ENCODE results near the gene NPC1. TPM values are rescaled to one million over a fixed set of nuclear protein-coding genes. Genes with fewer than 3 reads are reported as not detected.

Gene NPC1
- polyA plus RNA-seq, 2 of the 4 experiments (the other 2 are of a cell fraction) = 42.5 to 61.4 TPM

- TF ChIP-seq E2F6 (IDR thresholded peaks at IDR 0.05; ENCODE audit: borderline replicate concordance, low read depth) (no peak), POLR2AphosphoS2 (conservative IDR thresholded peaks at IDR 0.05; ENCODE audit: low read length) (no peak), FOSL2 (IDR thresholded peaks at IDR 0.05) (no peak), FOSL2 (CRISPR knock-in tag; IDR thresholded peaks at IDR 0.05) (no peak), HDAC2 (IDR thresholded peaks at IDR 0.05) (no peak), MAFK (IDR thresholded peaks at IDR 0.05; ENCODE audit: partially characterized antibody) (no peak), KDM1A (IDR thresholded peaks at IDR 0.05; ENCODE audit: low read depth) (no peak), CBX8 (IDR thresholded peaks at IDR 0.05) (no peak)
Measured at GRCh38 chr18:23553887-23554286, 32.4 kb downstream of the NPC1 start (continued).

GRCh38 chr18:23552505-23552904, 33.8 kb downstream of the NPC1 start:
- no peak for TF ChIP-seq SREBF2 (IDR thresholded peaks at IDR 0.05)
- TF ChIP-seq JUN (IDR thresholded peaks at IDR 0.05) = no peak
- TF ChIP-seq ZFP36 (IDR thresholded peaks at IDR 0.05; ENCODE audit: borderline replicate concordance, partially characterized antibody) = no peak
- no peak for TF ChIP-seq CEBPB (IDR thresholded peaks at IDR 0.05)
- TF ChIP-seq ZSCAN20 (CRISPR knock-in tag; IDR thresholded peaks at IDR 0.05) = no peak
- TF ChIP-seq POLR2A (IDR thresholded peaks at IDR 0.05; ENCODE audit: low read length) = no peak
- no peak for TF ChIP-seq KDM1A (IDR thresholded peaks at IDR 0.05; ENCODE audit: low read depth)
- Histone ChIP-seq H3K4me3 (no peak overlapping the region), H3K27ac (no peak overlapping the region), H3K9me3 (no peaks in the 10 kb centered on the region), H3K4me2 (no peak overlapping the region), H3K4me1 (peaks cover 15% of the 10 kb centered on the region)
- DNase-seq (ENCODE audit: low read depth in 1 of 2, low spot score in 1 of 2) (no peak), ATAC-seq (no peak), FAIRE-seq (no peak)
- 86% methylated on average over 9 of the region's 11 CpGs for WGBS (ENCODE audit: missing lambda C conversion rate)
- ChIA-PET CTCF (interaction anchor here (1.2 kb wide), 1 partner anchor 151 kb away, joined by 3 read pairs; no protein-coding TSS in a partner anchor), POLR2A (no interaction called here)

- TF ChIP-seq CBX2 (IDR thresholded peaks at IDR 0.05; ENCODE audit: borderline replicate concordance, low read depth) (no peak), RNF2 (IDR thresholded peaks at IDR 0.05; ENCODE audit: borderline replicate concordance, low read depth) (no peak), CBX8 (IDR thresholded peaks at IDR 0.05) (no peak), RARB (CRISPR knock-in tag; IDR thresholded peaks at IDR 0.05) (no peak), RCOR1 (IDR thresholded peaks at IDR 0.05; ENCODE audit: low read depth, low read length) (no peak), POLR2AphosphoS2 (conservative IDR thresholded peaks at IDR 0.05; ENCODE audit: low read length) (no peak), FOSB (CRISPR knock-in tag; IDR thresholded peaks at IDR 0.05) (no peak), JUNB (IDR thresholded peaks at IDR 0.05) (no peak), JUN (IDR thresholded peaks at IDR 0.05) (no peak), HEYL (CRISPR knock-in tag; IDR thresholded peaks at IDR 0.05) (no peak), MYC (IDR thresholded peaks at IDR 0.05; ENCODE audit: borderline replicate concordance, low read length) (no peak), HDAC2 (IDR thresholded peaks at IDR 0.05) (no peak), RFX5 (IDR thresholded peaks at IDR 0.05) (no peak), HES2 (IDR thresholded peaks at IDR 0.05) (no peak), EHMT2 (IDR thresholded peaks at IDR 0.05; ENCODE audit: low read depth) (no peak), CHD4 (IDR thresholded peaks at IDR 0.05; ENCODE audit: borderline replicate concordance) (no peak)
- TF ChIP-seq, protein P1, sequence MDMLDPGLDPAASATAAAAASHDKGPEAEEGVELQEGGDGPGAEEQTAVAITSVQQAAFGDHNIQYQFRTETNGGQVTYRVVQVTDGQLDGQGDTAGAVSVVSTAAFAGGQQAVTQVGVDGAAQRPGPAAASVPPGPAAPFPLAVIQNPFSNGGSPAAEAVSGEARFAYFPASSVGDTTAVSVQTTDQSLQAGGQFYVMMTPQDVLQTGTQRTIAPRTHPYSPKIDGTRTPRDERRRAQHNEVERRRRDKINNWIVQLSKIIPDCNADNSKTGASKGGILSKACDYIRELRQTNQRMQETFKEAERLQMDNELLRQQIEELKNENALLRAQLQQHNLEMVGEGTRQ (IDR thresholded peaks at IDR 0.05) = no peak
- TF ChIP-seq, protein P2, sequence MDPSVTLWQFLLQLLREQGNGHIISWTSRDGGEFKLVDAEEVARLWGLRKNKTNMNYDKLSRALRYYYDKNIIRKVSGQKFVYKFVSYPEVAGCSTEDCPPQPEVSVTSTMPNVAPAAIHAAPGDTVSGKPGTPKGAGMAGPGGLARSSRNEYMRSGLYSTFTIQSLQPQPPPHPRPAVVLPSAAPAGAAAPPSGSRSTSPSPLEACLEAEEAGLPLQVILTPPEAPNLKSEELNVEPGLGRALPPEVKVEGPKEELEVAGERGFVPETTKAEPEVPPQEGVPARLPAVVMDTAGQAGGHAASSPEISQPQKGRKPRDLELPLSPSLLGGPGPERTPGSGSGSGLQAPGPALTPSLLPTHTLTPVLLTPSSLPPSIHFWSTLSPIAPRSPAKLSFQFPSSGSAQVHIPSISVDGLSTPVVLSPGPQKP (IDR thresholded peaks at IDR 0.05; ENCODE audit: low read depth, low read length) = no peak
- FAIRE-seq = no peak
- no peak overlapping the region for H3K27ac ChIP-seq
- 94% methylated on average over 3 of the region's 3 CpGs for whole genome bisulfite sequencing (ENCODE audit: missing lambda C conversion rate)
- no peak for ATAC-seq
- no peak overlapping the region for H3K4me3 ChIP-seq
- CTCF ChIA-PET = interaction anchor here (1.2 kb wide), 1 partner anchor 151 kb away, joined by 3 read pairs; no protein-coding TSS in a partner anchor
- POLR2A ChIA-PET = no interaction called here
- no peak for DNase-seq (ENCODE audit: low read depth in 1 of 2, low spot score in 1 of 2)
- no peaks in the 10 kb centered on the region for H3K9me3 ChIP-seq
- peaks cover 20% of the 10 kb centered on the region for H3K4me1 ChIP-seq
- H3K4me2 ChIP-seq = no peak overlapping the region
Measured at GRCh38 chr18:23551978-23552377, 34.3 kb downstream of the NPC1 start.

Data from A549 (cell line).